Measurements from ENCODE around the gene KIAA1755.

Gene KIAA1755

DNA sequence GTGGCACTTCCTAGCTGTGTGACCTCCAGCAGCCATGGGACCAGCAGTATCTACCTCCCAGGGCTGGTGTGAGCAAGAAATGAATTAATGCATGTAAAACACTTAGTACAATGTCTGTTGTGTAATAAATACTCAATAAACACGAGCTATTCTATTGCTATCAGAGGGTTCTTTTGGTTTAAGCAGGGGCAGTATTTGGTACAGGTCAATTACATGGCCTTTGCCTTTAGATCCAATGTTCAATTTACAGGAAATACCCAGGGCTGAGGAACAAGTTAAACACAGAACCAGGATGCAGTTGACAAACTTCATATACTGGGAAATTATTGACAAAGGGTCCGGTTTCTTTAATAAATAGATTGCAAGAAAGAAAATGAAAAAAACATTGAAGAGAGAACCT lies 98.4 kb downstream of the KIAA1755 start:
- no peak for DNase-seq

- no peak for DNase-seq
Measured at GRCh38 chr20:38161412-38161774, 99.1 kb downstream of the KIAA1755 start.

All from NCI-H1694 (cell line).